Fibroblast of lung (primary cell): ENCODE data around the gene ATG13. TPM values are rescaled to one million over a fixed set of nuclear protein-coding genes. Genes with fewer than 3 reads are reported as not detected.

Source experiments
- DNase-seq, 2 donors: peaks; one replicate each; pipeline versions ENCODE4 v3.0.0 to v3.0.0-alpha.2; 2010; ENCODE audit warnings: low read depth in 2 of 2
- H2AFZ ChIP-seq: 2 replicates; pipeline ENCODE4 v1.5.1; 2012; ENCODE audit warnings: low read length, control low read depth, inconsistent platforms
- H3K27ac ChIP-seq: 2 replicates; pipeline ENCODE4 v1.5.1; 2011; ENCODE audit warnings: low read length, control low read depth; ENCODE audit not compliant: insufficient read depth
- H3K27me3 ChIP-seq: 2 replicates; pipeline ENCODE4 v1.5.1; 2011; ENCODE audit warnings: mild to moderate bottlenecking, low read length; ENCODE audit not compliant: control insufficient read depth, insufficient read depth
- H3K36me3 ChIP-seq: 2 replicates; pipeline ENCODE4 v1.5.1; 2011; ENCODE audit warnings: low read length; ENCODE audit not compliant: control insufficient read depth, insufficient read depth
- H3K4me1 ChIP-seq: 2 replicates; pipeline ENCODE4 v1.5.1; 2011; ENCODE audit warnings: low read length; ENCODE audit not compliant: control insufficient read depth, insufficient read depth; ENCODE audit errors: extremely low read depth
- H3K4me2 ChIP-seq: 2 replicates; pipeline ENCODE4 v1.5.1; 2011; ENCODE audit warnings: low read length, control low read depth; ENCODE audit not compliant: insufficient read depth; ENCODE audit errors: extremely low read depth
- H3K4me3 ChIP-seq, 4 experiments: fragments of 200-600 bp in 1 of 4; sonication (generic) in 1 of 4; replicated peaks in 1 of 4; 2 replicates each; pipeline ENCODE4 v1.5.1; 2011 to 2016; ENCODE audit warnings: low read length in 4 of 4, low read depth in 3 of 4, mild to moderate bottlenecking in 3 of 4, control low read depth in 2 of 4, inconsistent platforms in 1 of 4, mixed read lengths in 1 of 4; ENCODE audit not compliant: insufficient read depth in 1 of 4; ENCODE audit errors: control extremely low read depth in 1 of 4
- H3K79me2 ChIP-seq: 2 replicates; pipeline ENCODE4 v1.5.1; 2012; ENCODE audit warnings: mild to moderate bottlenecking, low read length, inconsistent platforms; ENCODE audit not compliant: control insufficient read depth, insufficient read depth
- H3K9ac ChIP-seq: 2 replicates; pipeline ENCODE4 v1.5.1; 2011; ENCODE audit warnings: mild to moderate bottlenecking, low read length, control low read depth; ENCODE audit not compliant: insufficient read depth
- H3K9me3 ChIP-seq: 2 replicates; pipeline ENCODE4 v1.5.1; 2012; ENCODE audit warnings: low read depth, low read length; ENCODE audit not compliant: control insufficient read depth, insufficient read depth
- H4K20me1 ChIP-seq: 2 replicates; pipeline ENCODE4 v1.5.1; 2011; ENCODE audit warnings: low read length; ENCODE audit not compliant: control insufficient read depth, insufficient read depth; ENCODE audit errors: extremely low read depth
- CTCF ChIP-seq, 2 donors: IDR thresholded peaks in 1 of 2; conservative IDR thresholded peaks in 1 of 2; 1 replicate in 1 of 2; 2 replicates in 1 of 2; pipeline ENCODE4 v1.5.1; 2011 to 2012; ENCODE audit warnings: low read length in 2 of 2, control low read depth in 1 of 2, inconsistent platforms in 1 of 2, low read depth in 1 of 2, mild to moderate bottlenecking in 1 of 2
- EZH2 ChIP-seq: IDR thresholded peaks from 2 replicates; pipeline ENCODE4 v1.5.1; 2012; ENCODE audit warnings: low read length, control low read depth, mild to moderate bottlenecking; ENCODE audit errors: missing control alignments
- polyA plus RNA-seq, 2 donors: library from polyadenylated mRNA; depleted of rRNA in 1 of 2; stranded (reverse) in 1 of 2; unstranded in 1 of 2; fragments of >200 nt; gene quantifications; 2 replicates each; pipeline ENCODE4 v1.2.1, GENCODE V29; 2011 to 2012; ENCODE audit warnings: missing spikeins in 1 of 2
- total RNA-seq: library from RNA; depleted of rRNA; stranded (reverse); fragments of >200 nt; gene quantifications from 2 replicates; pipeline ENCODE4 v1.2.1, GENCODE V29; 2014

Gene ATG13
- total and polyA plus RNA-seq, 2 donors (not counting 1 experiment from before 2014, with no cell fraction given), result 44.9 to 67.4 TPM

GRCh38 chr11:46679241-46680163 lies 62.1 kb downstream of the ATG13 start:
- H3K4me1 ChIP-seq, result peaks cover 9% of the 10 kb centered on the region
- no peaks in the 10 kb centered on the region for H3K27me3 ChIP-seq
- H3K4me3 ChIP-seq, result no peak overlapping the region
- H3K27ac ChIP-seq, result no peak overlapping the region
- no peaks in the 10 kb centered on the region for H4K20me1 ChIP-seq
- peaks cover 26% of the 10 kb centered on the region for H3K36me3 ChIP-seq
- H3K9me3 ChIP-seq, result no peaks in the 10 kb centered on the region
- no peak overlapping the region for H3K4me2 ChIP-seq
- TF ChIP-seq CTCF (conservative IDR thresholded peaks at IDR 0.05 in 1 of 2, IDR thresholded peaks at IDR 0.05 in 1 of 2; ENCODE audit: low read depth in 1 of 2, low read length in 2 of 2) (no peak), EZH2 (no peak)
- no peak overlapping the region for H2AFZ ChIP-seq
- no peak for DNase-seq
- H3K9ac ChIP-seq, result no peak overlapping the region
- no peaks in the 10 kb centered on the region for H3K79me2 ChIP-seq

GRCh38 chr11:46680164-46680760 lies 62.9 kb downstream of the ATG13 start:
- Histone ChIP-seq H3K27me3 (no peaks in the 10 kb centered on the region), H3K36me3 (peaks cover 26% of the 10 kb centered on the region), H3K9me3 (no peaks in the 10 kb centered on the region), H4K20me1 (no peaks in the 10 kb centered on the region), H2AFZ (no peak overlapping the region), H3K79me2 (no peaks in the 10 kb centered on the region), H3K27ac (no peak overlapping the region), H3K4me1 (peaks cover 9% of the 10 kb centered on the region), H3K9ac (no peak overlapping the region), H3K4me2 (no peak overlapping the region), H3K4me3 (no peak overlapping the region)
- no peak for DNase-seq
- TF ChIP-seq CTCF (conservative IDR thresholded peaks at IDR 0.05 in 1 of 2, IDR thresholded peaks at IDR 0.05 in 1 of 2; ENCODE audit: low read depth in 1 of 2, low read length in 2 of 2) (no peak), EZH2 (no peak)

- Histone ChIP-seq H3K4me3 (no peak overlapping the region), H3K27me3 (no peaks in the 10 kb centered on the region), H3K36me3 (peaks cover 26% of the 10 kb centered on the region), H2AFZ (no peak overlapping the region), H3K4me2 (no peak overlapping the region), H3K27ac (no peak overlapping the region), H3K79me2 (no peaks in the 10 kb centered on the region), H3K4me1 (peaks cover 8% of the 10 kb centered on the region), H4K20me1 (no peaks in the 10 kb centered on the region), H3K9me3 (no peaks in the 10 kb centered on the region), H3K9ac (no peak overlapping the region)
- no peak for DNase-seq
- no peak for TF ChIP-seq EZH2
- TF ChIP-seq CTCF (conservative IDR thresholded peaks at IDR 0.05 in 1 of 2, IDR thresholded peaks at IDR 0.05 in 1 of 2; ENCODE audit: low read depth in 1 of 2, low read length in 2 of 2), result no peak
These were observed 63.5 kb downstream of the ATG13 start for GRCh38 chr11:46680815-46681214.
